ENCODE data around the gene ROR2.

DNA sequence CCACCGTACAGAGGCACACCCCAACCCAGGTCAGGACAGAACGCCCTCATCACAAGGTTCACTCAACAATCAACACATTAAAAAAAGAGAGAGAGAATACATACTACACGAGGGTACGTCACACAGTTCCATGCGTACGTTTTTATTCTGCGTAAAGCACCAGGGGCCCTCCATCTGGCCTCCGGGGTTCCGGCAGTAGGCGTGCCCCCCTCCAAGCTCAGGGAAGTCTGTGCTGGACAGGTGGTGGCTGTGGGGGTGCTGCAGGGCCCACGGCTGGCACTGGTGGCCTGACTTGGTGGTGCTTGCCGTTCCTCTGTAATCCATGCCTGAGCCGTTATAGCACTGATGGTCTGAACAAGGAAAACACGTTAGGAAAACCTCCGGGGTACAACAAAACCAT, 219.2 kb downstream of the ROR2 start:
- TF ChIP-seq, protein P1, sequence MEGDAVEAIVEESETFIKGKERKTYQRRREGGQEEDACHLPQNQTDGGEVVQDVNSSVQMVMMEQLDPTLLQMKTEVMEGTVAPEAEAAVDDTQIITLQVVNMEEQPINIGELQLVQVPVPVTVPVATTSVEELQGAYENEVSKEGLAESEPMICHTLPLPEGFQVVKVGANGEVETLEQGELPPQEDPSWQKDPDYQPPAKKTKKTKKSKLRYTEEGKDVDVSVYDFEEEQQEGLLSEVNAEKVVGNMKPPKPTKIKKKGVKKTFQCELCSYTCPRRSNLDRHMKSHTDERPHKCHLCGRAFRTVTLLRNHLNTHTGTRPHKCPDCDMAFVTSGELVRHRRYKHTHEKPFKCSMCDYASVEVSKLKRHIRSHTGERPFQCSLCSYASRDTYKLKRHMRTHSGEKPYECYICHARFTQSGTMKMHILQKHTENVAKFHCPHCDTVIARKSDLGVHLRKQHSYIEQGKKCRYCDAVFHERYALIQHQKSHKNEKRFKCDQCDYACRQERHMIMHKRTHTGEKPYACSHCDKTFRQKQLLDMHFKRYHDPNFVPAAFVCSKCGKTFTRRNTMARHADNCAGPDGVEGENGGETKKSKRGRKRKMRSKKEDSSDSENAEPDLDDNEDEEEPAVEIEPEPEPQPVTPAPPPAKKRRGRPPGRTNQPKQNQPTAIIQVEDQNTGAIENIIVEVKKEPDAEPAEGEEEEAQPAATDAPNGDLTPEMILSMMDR (IDR thresholded peaks at IDR 0.05), result no peak
- no peak for TF ChIP-seq POLR2A (IDR thresholded peaks at IDR 0.05)

Measured in uterus (tissue), 2 donors.